GM13976 (cell line): ENCODE measurements around the gene C5orf15.
A peak's percentile ranks its signal among the peaks of the same experiment; 100 is the strongest.
"Not testable (repeated sequence)": the region's sequence is repeated elsewhere in the genome, so short reads cannot be mapped to it uniquely, and the experiment has no call there.

Experiments
- DNase-seq: peaks from one replicate; pipeline ENCODE4 v3.0.0; 2012; ENCODE audit warnings: low spot score
- CTCF ChIP-seq: IDR thresholded peaks from 2 replicates; pipeline ENCODE4 v1.5.1; 2012; ENCODE audit warnings: borderline replicate concordance, mild to moderate bottlenecking; ENCODE audit not compliant: insufficient read depth; ENCODE audit errors: extremely low read depth, missing control alignments, control extremely low read depth
- in situ Hi-C: fragments of 300-500 bp; cut with MboI; formaldehyde crosslinking; loops from one replicate; pipeline ENCODE4 v1.12.0; 2022; ENCODE audit warnings: low sequenced_read_pairs, mixed read lengths, inconsistent platforms; ENCODE audit not compliant: unreplicated experiment

C5orf15 gene

GRCh38 chr5:133962801-133963476 is 5.5 kb downstream of the C5orf15 start:
- no peak for DNase-seq
- no peak for TF ChIP-seq CTCF
- in situ Hi-C loops: no loop called here

- no peak for DNase-seq
- in situ Hi-C loops: no loop called here
- TF ChIP-seq CTCF: no peak
Observed at GRCh38 chr5:133962131-133962530, 6.3 kb downstream of the C5orf15 start.

- no peak for DNase-seq
- in situ Hi-C loops: no loop called here
- TF ChIP-seq CTCF: no peak
Observed at GRCh38 chr5:133959643-133960042, 8.8 kb downstream of the C5orf15 start.

- in situ Hi-C loops: no loop called here
- TF ChIP-seq CTCF: no peak
- peak; percentile 45 for DNase-seq
Observed at GRCh38 chr5:133957591-133957990, 10.8 kb downstream of the C5orf15 start.

GRCh38 chr5:133957080-133957479 is 11.3 kb downstream of the C5orf15 start:
- TF ChIP-seq CTCF: no peak
- no peak for DNase-seq
- in situ Hi-C loops: no loop called here

- in situ Hi-C loops: not testable (repeated sequence)
Observed at GRCh38 chr5:133956196-133956595, 12.2 kb downstream of the C5orf15 start.

GRCh38 chr5:133953568-133954145 is 14.8 kb downstream of the C5orf15 start:
- no peak for DNase-seq

More at GRCh38 chr5:133956196-133956595, 12.2 kb downstream of the C5orf15 start:
- not testable (repeated sequence) for DNase-seq

More at GRCh38 chr5:133953568-133954145, 14.8 kb downstream of the C5orf15 start:
- in situ Hi-C loops: no loop called here
- TF ChIP-seq CTCF: no peak
